Measurements from ENCODE around the gene SENP5. TPM values are rescaled to one million over a fixed set of nuclear protein-coding genes. Genes with fewer than 3 reads are reported as not detected.

Gene SENP5
- polyA plus RNA-seq, 4 donors = 4.9 to 20.3 (median 5.4) TPM

- no peaks in the 10 kb centered on the region for H3K9me3 ChIP-seq (ENCODE audit: control insufficient read depth in 2 of 2, insufficient read depth in 1 of 2, low read depth in 1 of 2, low read length in 1 of 2)
- no peaks in the 10 kb centered on the region for H3K27me3 ChIP-seq (ENCODE audit: control insufficient read depth in 3 of 3, insufficient read depth in 3 of 3, low read length in 3 of 3)
- no peaks in the 10 kb centered on the region for H3K4me1 ChIP-seq (ENCODE audit: control insufficient read depth in 3 of 3, insufficient read depth in 2 of 3, low read depth in 1 of 3, low read length in 2 of 3)
- H3K4me3 ChIP-seq (ENCODE audit: low read depth in 1 of 3, low read length in 3 of 3) = no peak overlapping the region
- no peak for FAIRE-seq
- no peak overlapping the region for H3K27ac ChIP-seq (ENCODE audit: low read depth in 1 of 3, low read length in 2 of 3)
- no peak for DNase-seq
- peaks cover 8 to 28% (median 11%) of the 10 kb centered on the region in 3 donors for H3K36me3 ChIP-seq (ENCODE audit: control insufficient read depth in 3 of 3, insufficient read depth in 2 of 3, low read depth in 1 of 3, low read length in 3 of 3)
- 93 to 97% (median 97%) methylated on average over 7 of the region's 7 CpGs for WGBS, 3 donors
Measured at GRCh38 chr3:196927571-196928453, 60.1 kb downstream of the SENP5 start.

- Histone ChIP-seq H3K27me3 (ENCODE audit: control insufficient read depth in 3 of 3, insufficient read depth in 3 of 3, low read length in 3 of 3) (no peaks in the 10 kb centered on the region), H3K36me3 (ENCODE audit: control insufficient read depth in 3 of 3, insufficient read depth in 2 of 3, low read depth in 1 of 3, low read length in 3 of 3) (peaks cover 17 to 34% (median 19%) of the 10 kb centered on the region in 3 donors), H3K27ac (ENCODE audit: low read depth in 1 of 3, low read length in 2 of 3) (no peak overlapping the region), H3K9me3 (ENCODE audit: control insufficient read depth in 2 of 2, insufficient read depth in 1 of 2, low read depth in 1 of 2, low read length in 1 of 2) (no peaks in the 10 kb centered on the region), H3K4me3 (ENCODE audit: low read depth in 1 of 3, low read length in 3 of 3) (no peak overlapping the region), H3K4me1 (ENCODE audit: control insufficient read depth in 3 of 3, insufficient read depth in 2 of 3, low read depth in 1 of 3, low read length in 2 of 3) (no peaks in the 10 kb centered on the region)
- FAIRE-seq (no peak), DNase-seq (no peak)
- 89 to 92% (median 92%) methylated on average over 4 of the region's 4 CpGs for WGBS, 3 donors
Measured at GRCh38 chr3:196931157-196931556, 63.4 kb downstream of the SENP5 start.

DNA sequence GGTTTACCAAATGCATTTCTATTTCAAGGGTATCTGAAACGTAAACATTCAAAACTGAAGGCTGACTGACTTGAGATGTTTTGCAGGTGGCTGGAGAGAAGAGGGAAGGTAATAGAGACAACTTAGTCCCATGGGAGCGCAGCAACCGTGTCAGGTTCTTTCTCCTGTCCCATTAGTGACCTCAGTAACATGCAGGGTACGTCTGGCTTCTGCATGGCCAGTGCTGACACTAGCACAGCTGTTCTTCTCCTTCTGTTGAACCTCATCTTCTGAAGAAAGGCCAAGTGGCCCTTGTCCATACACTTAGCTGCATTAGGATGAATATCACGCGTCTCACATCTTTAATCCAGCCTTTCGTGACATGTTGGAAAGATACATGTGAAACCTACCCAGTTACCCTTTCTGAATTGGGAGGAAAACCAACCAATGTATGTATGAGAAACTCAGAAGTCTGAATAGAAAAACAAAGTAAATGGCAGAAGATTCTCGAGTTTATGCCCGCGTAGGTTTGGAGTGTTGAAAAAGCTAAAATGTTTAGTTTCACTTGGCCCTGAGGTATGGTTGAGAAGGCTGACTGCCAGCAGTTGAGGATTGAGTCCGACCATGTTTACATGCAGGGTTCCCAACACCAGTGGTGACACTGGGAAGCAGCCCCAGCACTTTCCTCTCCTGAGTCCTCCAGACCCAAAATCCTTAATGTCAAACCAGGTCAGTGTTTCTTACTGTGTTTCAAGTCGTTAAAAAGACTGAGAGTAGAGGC, 64.3 kb downstream of the SENP5 start:
- FAIRE-seq (no peak), DNase-seq (no peak)
- no peaks in the 10 kb centered on the region for H3K27me3 ChIP-seq (ENCODE audit: control insufficient read depth in 3 of 3, insufficient read depth in 3 of 3, low read length in 3 of 3)
- H3K9me3 ChIP-seq (ENCODE audit: control insufficient read depth in 2 of 2, insufficient read depth in 1 of 2, low read depth in 1 of 2, low read length in 1 of 2) = no peaks in the 10 kb centered on the region
- H3K4me1 ChIP-seq (ENCODE audit: control insufficient read depth in 3 of 3, insufficient read depth in 2 of 3, low read depth in 1 of 3, low read length in 2 of 3) = no peaks in the 10 kb centered on the region
- H3K36me3 ChIP-seq (ENCODE audit: control insufficient read depth in 3 of 3, insufficient read depth in 2 of 3, low read depth in 1 of 3, low read length in 3 of 3) = peaks cover 17 to 39% (median 19%) of the 10 kb centered on the region in 3 donors
- H3K4me3 ChIP-seq (ENCODE audit: low read depth in 1 of 3, low read length in 3 of 3) = no peak overlapping the region
- H3K27ac ChIP-seq (ENCODE audit: low read depth in 1 of 3, low read length in 2 of 3) = no peak overlapping the region
- WGBS, 3 donors = 76 to 92% (median 83%) methylated on average over 12 of the region's 12 CpGs

DNA sequence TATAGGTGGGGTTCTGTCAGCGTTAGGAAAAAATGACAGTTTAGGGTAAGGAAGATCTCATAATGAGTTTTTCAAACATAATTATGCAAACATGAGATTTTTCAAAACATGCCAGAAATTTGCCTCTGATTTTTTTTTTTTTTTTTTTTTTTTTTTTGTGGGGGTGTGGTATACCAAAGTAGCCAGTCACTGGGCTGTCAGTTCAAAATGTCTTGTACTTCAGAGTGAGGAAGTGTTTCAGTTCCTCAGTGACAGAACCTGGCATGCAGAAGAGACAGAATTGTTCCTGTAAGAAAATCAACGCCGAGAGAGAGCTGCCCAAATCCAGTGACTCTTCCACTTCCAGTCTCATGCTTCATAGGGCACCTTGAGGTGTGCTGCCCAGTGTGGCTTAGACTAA, 64.9 kb downstream of the SENP5 start:
- Histone ChIP-seq H3K27ac (ENCODE audit: low read depth in 1 of 3, low read length in 2 of 3) (no peak overlapping the region), H3K36me3 (ENCODE audit: control insufficient read depth in 3 of 3, insufficient read depth in 2 of 3, low read depth in 1 of 3, low read length in 3 of 3) (peaks cover 20 to 43% (median 22%) of the 10 kb centered on the region in 3 donors), H3K9me3 (ENCODE audit: control insufficient read depth in 2 of 2, insufficient read depth in 1 of 2, low read depth in 1 of 2, low read length in 1 of 2) (no peaks in the 10 kb centered on the region), H3K27me3 (ENCODE audit: control insufficient read depth in 3 of 3, insufficient read depth in 3 of 3, low read length in 3 of 3) (no peaks in the 10 kb centered on the region), H3K4me3 (ENCODE audit: low read depth in 1 of 3, low read length in 3 of 3) (no peak overlapping the region), H3K4me1 (ENCODE audit: control insufficient read depth in 3 of 3, insufficient read depth in 2 of 3, low read depth in 1 of 3, low read length in 2 of 3) (no peaks in the 10 kb centered on the region)
- DNase-seq (no peak), FAIRE-seq (no peak)
- WGBS, 3 donors = 87 to 99% (median 88%) methylated on average over 3 of the region's 3 CpGs

DNA sequence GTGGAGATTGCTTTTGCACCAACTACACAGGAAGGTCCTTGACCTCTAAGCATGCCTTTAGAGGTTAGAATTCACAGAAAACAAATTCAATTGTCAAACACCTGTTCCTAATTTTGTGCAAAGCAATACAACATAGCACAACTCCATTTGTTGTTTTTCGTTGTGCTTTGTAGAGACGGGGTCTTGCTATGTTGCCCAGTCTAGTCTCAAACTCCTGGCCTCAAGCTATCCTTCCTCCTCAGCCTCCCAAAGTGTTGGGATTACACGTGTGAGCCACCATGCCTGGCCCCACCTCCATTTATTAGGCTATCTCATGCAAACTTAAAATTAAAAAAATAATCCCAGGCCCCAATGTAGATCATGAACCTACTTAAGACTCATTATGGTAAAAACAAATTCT, 68.6 kb downstream of the SENP5 start:
- FAIRE-seq (no peak), DNase-seq (no peak)
- H3K27ac ChIP-seq (ENCODE audit: low read depth in 1 of 3, low read length in 2 of 3) = no peak overlapping the region
- WGBS, 3 donors = 88 to 95% (median 91%) methylated on average over 3 of the region's 3 CpGs
- no peak overlapping the region for H3K4me3 ChIP-seq (ENCODE audit: low read depth in 1 of 3, low read length in 3 of 3)
- no peaks in the 10 kb centered on the region for H3K27me3 ChIP-seq (ENCODE audit: control insufficient read depth in 3 of 3, insufficient read depth in 3 of 3, low read length in 3 of 3)
- H3K36me3 ChIP-seq (ENCODE audit: control insufficient read depth in 3 of 3, insufficient read depth in 2 of 3, low read depth in 1 of 3, low read length in 3 of 3) = peaks cover 18 to 42% (median 20%) of the 10 kb centered on the region in 3 donors
- no peaks in the 10 kb centered on the region for H3K9me3 ChIP-seq (ENCODE audit: control insufficient read depth in 2 of 2, insufficient read depth in 1 of 2, low read depth in 1 of 2, low read length in 1 of 2)
- H3K4me1 ChIP-seq (ENCODE audit: control insufficient read depth in 3 of 3, insufficient read depth in 2 of 3, low read depth in 1 of 3, low read length in 2 of 3) = peaks cover 0 to 12% (median 3%) of the 10 kb centered on the region in 3 donors

DNA sequence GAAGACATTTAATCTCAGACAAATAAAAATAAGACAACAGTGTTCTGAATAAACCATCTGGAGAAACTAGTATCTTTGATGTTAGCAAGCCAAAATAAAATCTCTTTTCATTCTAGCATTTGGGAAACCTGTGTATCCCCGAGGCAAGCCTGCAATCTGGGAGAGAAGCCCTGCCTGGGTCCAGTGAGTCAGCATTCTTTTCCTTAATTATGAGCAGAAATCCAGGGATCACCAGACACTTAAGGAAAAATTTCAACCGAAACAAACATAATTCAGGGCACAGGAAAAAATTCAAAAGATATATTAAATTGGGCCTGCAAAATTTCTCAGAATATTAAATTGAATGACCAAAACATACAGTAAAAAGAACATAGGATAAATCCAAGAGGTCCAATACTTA, 70.4 kb downstream of the SENP5 start:
- H3K27me3 ChIP-seq (ENCODE audit: control insufficient read depth in 3 of 3, insufficient read depth in 3 of 3, low read length in 3 of 3) = no peaks in the 10 kb centered on the region
- H3K27ac ChIP-seq (ENCODE audit: low read depth in 1 of 3, low read length in 2 of 3) = no peak overlapping the region
- peaks cover 0 to 12% (median 3%) of the 10 kb centered on the region in 3 donors for H3K4me1 ChIP-seq (ENCODE audit: control insufficient read depth in 3 of 3, insufficient read depth in 2 of 3, low read depth in 1 of 3, low read length in 2 of 3)
- H3K36me3 ChIP-seq (ENCODE audit: control insufficient read depth in 3 of 3, insufficient read depth in 2 of 3, low read depth in 1 of 3, low read length in 3 of 3) = peaks cover 13 to 31% (median 19%) of the 10 kb centered on the region in 3 donors
- no peak for DNase-seq
- no peak for FAIRE-seq
- no peak overlapping the region for H3K4me3 ChIP-seq (ENCODE audit: low read depth in 1 of 3, low read length in 3 of 3)
- H3K9me3 ChIP-seq (ENCODE audit: control insufficient read depth in 2 of 2, insufficient read depth in 1 of 2, low read depth in 1 of 2, low read length in 1 of 2) = no peaks in the 10 kb centered on the region
- WGBS, 3 donors = 88 to 91% (median 88%) methylated on average over 2 of the region's 2 CpGs

GRCh38 chr3:196938576-196938975, 70.9 kb downstream of the SENP5 start:
- Histone ChIP-seq H3K27me3 (ENCODE audit: control insufficient read depth in 3 of 3, insufficient read depth in 3 of 3, low read length in 3 of 3) (no peaks in the 10 kb centered on the region), H3K4me1 (ENCODE audit: control insufficient read depth in 3 of 3, insufficient read depth in 2 of 3, low read depth in 1 of 3, low read length in 2 of 3) (peaks cover 0 to 14% (median 3%) of the 10 kb centered on the region in 3 donors), H3K9me3 (ENCODE audit: control insufficient read depth in 2 of 2, insufficient read depth in 1 of 2, low read depth in 1 of 2, low read length in 1 of 2) (no peaks in the 10 kb centered on the region), H3K36me3 (ENCODE audit: control insufficient read depth in 3 of 3, insufficient read depth in 2 of 3, low read depth in 1 of 3, low read length in 3 of 3) (peaks cover 13 to 32% (median 19%) of the 10 kb centered on the region in 3 donors), H3K27ac (ENCODE audit: low read depth in 1 of 3, low read length in 2 of 3) (no peak overlapping the region), H3K4me3 (ENCODE audit: low read depth in 1 of 3, low read length in 3 of 3) (no peak overlapping the region)
- 88 to 94% (median 94%) methylated on average over 5 of the region's 5 CpGs for WGBS, 3 donors
- FAIRE-seq (no peak), DNase-seq (no peak)

DNA sequence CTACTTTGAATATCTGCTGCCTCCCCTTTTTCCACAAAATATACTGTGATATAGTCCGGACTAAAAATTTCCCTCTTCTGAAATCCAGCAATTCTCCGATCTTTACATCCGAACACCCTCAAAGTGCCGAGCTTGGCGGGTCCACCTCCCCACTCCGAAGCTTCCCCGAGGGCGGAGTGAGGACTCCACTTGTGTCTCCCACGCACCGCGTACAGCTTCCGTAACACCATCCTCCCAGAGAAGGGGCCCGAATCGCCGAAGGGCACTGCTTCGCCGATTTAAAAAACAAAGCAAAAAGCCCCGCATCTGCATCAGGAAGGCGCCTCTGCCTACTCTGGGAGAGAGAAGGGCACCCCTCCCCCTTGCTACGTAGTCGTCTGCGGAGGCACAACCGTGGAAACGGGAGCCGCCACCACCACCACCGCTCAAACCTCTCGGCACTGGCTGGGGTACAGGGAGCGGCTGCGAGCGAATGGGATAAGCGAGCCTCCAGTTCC, 74.1 kb downstream of the SENP5 start:
- DNase-seq (no peak), FAIRE-seq (no peak)
- H3K27me3 ChIP-seq (ENCODE audit: control insufficient read depth in 3 of 3, insufficient read depth in 3 of 3, low read length in 3 of 3) = no peaks in the 10 kb centered on the region
- peak overlapping the region; percentile 83 to 100 (median 95) for H3K4me3 ChIP-seq (ENCODE audit: low read depth in 1 of 3, low read length in 3 of 3)
- WGBS, 3 donors = 0% methylated on average over 31 of the region's 31 CpGs
- peaks cover 0 to 30% (median 3%) of the 10 kb centered on the region in 3 donors for H3K4me1 ChIP-seq (ENCODE audit: control insufficient read depth in 3 of 3, insufficient read depth in 2 of 3, low read depth in 1 of 3, low read length in 2 of 3)
- H3K36me3 ChIP-seq (ENCODE audit: control insufficient read depth in 3 of 3, insufficient read depth in 2 of 3, low read depth in 1 of 3, low read length in 3 of 3) = peaks cover 5 to 37% (median 8%) of the 10 kb centered on the region in 3 donors
- H3K27ac ChIP-seq (ENCODE audit: low read depth in 1 of 3, low read length in 2 of 3) = peak overlapping the region; percentile 96 to 100 (median 97)
- H3K9me3 ChIP-seq (ENCODE audit: control insufficient read depth in 2 of 2, insufficient read depth in 1 of 2, low read depth in 1 of 2, low read length in 1 of 2) = no peaks in the 10 kb centered on the region

Measured in small intestine (tissue), 7 donors.